HG02981 (cell line): Measurements from ENCODE around the gene AQR.

ENCODE experiments used
- ATAC-seq: cut with Tn5 transposase; IDR thresholded peaks from one replicate; pipeline ENCODE4 v1.9.1; 2021; ENCODE audit warnings: mild to moderate bottlenecking, moderate library complexity; ENCODE audit not compliant: unreplicated experiment

Gene AQR

DNA sequence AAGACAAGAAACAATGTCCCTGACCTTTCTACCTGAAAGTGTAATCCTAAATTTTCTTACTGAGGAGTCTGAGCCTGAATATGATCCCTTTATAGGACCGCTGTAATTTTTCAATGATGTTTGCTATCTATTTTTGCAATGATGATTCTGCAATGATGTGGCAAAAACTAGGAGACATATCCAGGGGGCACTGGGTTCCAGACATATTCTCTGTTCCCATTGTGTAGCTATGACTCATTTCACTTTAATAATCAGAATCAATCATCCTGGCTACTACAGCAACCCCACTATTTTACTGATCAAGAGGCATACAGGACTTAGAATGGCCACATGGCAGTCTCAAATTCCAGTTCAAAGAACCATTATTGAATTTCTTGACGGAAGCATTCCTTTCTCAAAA is 85.9 kb downstream of the AQR start:
- no peak for ATAC-seq

DNA sequence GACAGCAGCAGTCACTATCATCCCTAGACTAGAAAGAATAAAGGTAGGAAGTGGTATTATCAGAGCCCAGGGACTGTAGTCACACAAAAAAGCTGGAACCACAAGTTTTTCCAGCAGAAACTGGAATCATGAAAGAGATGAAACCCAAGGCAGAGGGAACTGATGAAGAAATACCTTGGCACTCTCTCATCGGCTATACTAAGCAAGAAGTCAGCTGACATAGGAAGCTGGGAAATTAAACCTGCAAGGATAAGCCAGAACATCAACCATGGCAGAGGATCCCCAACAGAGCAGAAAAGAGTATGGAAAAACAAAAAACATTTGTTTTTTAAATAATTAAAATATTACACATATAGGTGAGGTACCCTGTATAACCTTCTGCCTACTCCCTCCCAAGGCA is 86.5 kb downstream of the AQR start:
- ATAC-seq: no peak

DNA sequence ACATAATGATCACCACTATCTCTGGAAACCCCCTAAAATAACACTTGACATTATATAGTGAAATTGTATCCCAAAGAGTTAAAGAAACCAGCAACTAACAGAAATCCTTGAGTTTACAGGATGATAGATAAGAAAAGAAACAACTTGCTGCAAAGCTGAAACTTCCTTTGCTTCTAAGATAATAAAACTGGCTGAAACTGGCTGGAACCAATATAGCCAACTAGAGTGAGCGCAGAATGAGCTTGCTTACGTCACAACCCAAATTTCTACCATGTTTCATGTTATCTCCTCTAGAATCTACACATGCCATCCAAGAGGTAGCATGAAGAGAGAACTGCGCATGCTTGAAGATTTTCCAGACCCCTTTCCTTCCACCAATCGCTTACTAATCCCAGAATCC is 90.4 kb downstream of the AQR start:
- ATAC-seq: no peak

DNA sequence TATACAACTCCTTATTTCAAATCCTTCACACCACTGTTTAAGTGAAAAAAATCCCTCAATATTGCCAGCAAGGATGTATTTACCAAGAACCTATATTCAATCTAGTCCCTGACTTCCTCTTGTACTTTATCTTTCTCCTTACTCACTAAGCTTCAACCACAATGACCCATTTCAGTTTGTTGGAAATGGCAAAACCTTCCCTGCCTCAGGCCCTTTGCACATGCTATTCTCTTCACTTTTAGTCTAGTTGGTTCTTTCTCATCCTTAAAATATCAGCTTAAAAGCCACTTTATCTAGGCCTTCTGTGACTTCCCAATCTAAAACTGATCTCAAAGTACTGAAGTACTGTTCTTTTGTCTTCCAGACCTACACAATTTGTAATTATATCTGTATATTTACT is 92.9 kb downstream of the AQR start:
- no peak for ATAC-seq

DNA sequence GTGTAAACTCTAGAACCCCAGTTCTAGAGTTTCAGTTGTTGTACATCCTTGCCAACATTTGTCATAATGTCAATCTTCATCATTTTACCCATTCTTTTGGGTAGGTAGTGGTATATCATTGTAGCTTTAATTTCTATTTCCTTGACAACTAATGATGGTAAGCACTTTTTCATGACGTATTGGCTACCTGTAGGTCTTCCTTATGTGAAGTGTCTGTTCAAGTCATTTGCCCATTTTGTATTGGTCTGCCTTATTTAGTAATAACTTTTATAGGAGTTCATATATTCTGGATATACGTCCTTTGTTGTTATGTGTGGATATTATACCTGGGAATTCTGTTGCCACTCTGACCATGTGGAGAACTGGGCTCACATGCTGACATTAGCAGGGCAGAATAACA is 100.4 kb downstream of the AQR start:
- ATAC-seq: no peak

DNA sequence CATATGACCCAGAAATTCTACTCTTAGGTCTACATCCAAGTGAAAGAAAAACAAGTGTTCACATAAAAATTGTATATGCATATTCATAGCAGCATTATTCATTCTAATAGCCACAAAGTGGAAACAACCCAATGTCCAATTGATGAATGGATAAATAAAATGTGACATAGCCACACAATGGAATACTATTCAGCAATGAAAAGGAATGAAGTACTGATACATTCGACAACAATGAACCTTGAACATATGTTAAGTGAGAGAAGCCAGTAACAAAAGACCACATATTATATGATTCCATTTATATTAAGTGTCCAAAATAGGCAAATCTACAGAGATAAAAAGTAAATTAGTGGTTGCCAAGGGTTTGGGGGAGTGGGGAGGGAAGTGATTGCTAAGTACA is 104.0 kb downstream of the AQR start:
- no peak for ATAC-seq

DNA sequence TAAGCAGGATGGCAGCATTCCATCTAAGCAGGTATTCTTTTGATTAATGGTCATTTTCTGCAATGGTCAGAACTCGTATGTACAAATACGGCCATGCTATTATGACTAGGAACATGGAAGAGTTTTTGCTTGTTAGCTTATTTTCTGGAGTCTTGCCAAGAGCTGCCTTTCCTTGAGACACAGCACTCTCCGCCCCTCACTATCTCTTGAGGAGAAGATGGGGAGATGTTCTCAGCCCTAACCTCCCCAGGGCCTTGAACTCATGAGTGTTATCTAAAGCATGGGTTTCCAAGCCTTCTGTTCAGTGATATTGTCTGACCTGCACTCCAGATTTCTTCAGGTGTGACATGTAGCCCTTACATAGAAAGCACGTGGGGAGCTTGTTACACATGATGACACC is 108.3 kb downstream of the AQR start:
- no peak for ATAC-seq

DNA sequence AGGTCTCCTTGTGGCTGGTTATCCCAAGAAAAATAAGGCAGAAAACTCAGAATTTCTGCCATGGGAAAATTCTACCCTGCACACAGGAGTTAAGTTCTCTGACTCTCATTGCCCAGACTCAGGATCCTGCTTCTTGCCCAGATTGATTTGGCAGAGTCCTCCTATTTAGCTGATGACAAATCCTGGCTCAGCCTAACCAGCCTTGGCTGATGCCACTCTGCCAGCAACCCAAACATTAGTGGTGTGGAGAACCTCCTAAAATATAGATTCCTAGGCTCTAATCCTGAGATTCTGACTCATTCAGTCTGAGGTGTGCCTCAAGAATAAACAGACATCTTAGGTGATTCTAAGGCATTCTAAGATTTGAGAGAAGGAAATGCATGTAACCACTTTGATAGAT is 113.6 kb downstream of the AQR start:
- ATAC-seq: no peak

DNA sequence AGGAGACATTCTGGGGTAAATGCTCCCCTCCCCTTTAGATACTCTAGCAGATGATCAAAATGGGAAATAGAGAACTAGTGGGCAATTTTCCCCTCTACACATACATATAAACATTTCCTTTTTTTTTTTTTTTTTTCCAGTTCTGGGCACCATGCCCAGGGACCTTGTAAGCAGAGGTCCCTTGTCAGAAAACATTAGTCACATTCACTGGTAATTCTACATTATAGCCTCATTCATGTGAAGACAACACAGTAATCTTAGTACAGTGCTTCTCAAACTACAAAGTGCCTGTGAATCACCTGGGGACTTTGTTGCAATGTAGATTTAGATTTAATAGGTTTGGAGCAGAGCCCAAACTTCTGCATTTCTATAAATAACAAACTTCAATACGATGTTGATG is 114.1 kb downstream of the AQR start:
- no peak for ATAC-seq

DNA sequence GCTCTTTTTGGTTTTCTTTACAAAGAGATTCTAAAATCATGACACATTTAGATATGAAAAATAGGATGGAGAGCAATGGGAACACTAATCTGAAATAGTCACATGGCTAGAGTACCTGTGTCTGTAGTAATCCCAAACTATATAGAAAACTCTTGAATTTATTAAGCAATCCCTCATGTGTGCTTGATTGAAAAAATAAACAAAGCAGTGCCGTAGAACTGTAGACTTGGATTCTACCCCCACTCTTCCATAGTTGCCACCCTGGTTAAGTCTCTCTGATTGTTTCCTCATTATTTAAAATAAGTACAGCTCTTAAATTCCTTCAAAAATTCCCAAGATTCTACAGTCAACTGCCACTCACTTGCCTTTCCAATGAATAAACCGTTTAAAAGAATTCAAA is 115.3 kb downstream of the AQR start:
- no peak for ATAC-seq

DNA sequence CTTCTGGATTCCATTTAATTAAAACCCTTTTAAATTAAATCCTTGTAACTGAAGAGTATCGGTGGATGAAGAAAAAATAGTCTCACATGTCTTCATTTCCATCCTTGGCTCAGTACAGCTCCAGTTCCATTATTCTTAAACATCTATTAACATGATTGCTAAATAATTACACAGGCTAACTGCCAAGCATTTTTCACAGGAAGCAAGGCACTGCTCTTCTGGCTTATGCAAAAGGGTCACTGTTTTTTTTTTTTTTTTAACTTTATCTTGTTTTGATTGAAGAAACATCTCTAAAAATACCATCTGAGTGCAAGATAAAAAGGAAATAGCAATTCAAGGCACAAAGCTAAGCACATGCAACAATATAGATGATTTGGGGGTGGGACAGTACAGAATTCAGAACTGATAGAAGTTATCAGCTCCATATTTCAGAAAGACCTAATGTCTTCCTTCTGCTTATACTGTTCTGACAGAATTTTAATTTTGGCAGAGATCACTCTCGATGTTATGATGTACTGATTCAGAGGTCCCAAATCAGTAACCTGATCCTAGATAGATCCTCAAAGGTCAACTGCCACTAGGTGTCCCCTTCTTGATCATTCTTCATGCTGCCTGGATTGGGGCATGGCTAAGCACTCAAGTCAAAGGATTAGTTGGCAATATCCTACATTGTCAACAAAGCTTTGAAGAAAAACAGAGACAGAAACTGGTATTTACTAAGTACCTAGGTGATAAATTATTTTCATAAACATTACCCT is 116.4 kb downstream of the AQR start:
- ATAC-seq: no peak

DNA sequence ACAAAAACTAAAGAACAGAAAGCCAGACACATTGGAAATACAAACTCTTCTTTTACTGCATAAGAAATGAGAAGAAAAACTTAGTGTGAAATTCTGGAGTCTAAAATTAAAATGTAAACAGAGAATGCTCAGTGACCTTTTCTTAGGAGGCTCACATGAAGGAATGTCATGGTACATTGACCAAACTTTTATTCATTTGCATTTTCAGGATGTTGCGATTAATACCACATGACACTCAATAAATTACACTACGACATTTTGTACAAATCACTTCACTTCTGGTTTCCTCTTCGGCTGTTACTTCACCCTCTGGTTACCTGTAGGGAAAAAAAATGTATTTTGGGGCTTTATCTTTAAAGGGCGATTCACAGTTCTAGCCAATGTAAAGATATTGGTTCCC is 117.8 kb downstream of the AQR start:
- no peak for ATAC-seq

DNA sequence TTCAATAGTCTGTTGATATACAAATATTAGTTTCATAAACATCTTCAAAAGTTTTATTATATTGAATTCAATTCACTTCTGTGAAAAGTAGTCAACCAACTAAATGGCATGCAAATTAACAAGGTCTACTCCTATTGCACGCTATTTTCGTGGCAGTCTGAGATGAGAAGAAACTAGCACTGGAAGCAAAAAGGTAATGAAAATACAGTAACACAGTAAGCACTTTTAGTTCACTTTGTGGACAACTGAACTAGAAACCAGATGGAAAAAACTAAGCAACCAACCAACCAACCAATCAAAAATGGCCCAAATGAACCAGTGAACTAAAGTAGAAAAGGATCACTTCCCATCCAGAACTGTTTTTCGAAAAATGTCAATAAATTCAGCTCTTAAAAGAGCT is 118.5 kb downstream of the AQR start:
- no peak for ATAC-seq

DNA sequence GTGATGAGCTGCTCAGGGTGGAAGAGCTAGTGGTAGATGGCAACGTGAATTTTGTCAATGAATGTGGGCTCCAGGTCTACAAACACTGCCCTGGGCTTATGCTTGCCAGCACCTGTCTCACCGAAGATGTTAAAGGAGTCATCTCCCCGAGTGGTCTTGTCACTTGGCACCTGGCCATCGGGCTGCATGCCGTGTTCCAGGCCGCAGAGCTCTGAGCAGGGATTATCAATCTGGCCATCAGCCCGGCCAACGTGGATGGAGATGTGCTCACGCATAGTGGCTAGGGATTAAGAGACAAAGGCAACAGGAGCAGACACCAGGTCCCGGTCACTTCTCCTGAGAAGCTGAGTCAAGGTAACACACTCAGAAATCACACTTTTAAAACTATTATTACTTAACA is 119.4 kb downstream of the AQR start:
- ATAC-seq: no peak

DNA sequence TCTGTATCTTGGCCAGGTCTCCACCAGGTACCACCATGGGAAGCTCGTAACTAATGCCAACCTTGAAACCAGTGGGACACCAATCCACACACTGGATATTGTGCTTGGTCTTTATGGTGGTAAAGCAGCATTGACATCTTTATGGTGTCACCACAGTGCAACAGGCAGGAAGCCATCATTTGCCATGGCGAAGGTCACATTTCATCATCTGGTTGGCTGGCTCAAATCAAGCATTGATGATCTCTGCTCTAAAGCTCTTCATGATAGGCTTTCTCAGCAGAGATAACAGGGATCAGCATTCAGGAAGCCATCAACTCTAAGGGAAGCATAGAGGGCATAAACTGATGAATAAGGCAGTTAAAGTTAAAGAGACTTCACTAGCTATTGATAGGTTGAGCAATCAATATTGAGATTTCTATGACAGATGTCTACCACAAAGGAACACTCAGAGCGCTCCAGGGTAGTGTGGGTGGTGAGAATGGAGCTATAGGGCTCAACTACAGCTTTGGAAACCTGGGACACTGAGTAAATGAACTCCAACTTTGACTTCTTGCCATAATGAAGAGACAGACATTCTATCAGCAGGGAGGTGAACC is 120.1 kb downstream of the AQR start:
- no peak for ATAC-seq

DNA sequence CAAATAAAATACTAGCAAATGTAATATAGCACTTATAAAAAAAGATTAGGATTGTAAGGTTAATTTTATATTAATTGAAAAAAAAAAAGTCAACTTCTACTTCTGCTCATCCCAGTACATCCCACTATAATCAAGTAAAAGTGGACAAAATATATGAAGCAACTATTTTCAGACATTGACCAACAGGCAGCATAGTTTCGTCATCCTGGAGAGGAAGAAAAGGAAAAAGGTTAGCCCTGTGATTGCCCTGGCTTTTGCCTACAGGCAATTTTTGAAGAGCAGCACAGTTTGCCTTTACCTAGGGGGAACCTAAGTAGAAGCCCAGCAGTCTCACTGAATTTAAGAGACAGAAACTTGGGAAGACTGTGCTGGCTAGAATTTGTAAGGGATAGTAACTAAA is 121.9 kb downstream of the AQR start:
- ATAC-seq: no peak

DNA sequence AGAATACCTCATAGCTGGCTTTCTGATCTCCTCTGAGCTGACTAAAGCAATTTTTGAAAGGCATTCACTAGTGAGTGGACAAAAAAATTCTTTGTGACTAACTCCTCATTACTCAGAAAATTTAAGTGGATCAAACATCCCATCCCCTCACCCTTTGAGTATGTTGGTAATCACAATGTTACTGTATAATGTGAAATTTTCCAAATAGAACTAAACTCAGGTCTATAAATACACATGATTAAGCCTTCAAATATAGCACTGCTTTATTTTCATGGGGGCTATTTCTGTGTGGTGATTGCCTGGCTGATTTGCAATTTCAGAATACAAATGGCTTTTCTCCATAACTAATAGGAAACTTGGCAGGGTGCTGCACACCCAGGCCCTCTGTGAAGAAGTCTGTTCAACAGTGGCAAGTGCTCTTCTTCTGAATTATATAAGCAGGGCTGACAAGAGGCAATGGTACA is 128.2 kb downstream of the AQR start:
- no peak for ATAC-seq

DNA sequence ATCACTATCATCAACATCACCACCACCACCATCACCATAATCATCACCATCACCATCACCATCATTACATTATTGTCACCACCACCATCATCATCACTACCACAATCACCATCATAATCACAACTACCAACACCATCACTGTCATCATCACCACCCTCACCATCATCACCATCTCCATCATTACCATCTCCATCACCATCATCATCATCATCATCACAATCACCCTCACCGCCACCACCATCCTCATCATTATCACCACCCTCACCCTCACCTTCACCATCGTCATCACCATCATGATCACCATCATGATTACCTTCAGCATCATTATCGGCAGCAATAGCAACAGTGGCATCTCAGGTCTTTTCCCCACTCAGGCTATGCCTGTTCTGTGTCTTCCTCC is 131.3 kb downstream of the AQR start:
- ATAC-seq: no peak

DNA sequence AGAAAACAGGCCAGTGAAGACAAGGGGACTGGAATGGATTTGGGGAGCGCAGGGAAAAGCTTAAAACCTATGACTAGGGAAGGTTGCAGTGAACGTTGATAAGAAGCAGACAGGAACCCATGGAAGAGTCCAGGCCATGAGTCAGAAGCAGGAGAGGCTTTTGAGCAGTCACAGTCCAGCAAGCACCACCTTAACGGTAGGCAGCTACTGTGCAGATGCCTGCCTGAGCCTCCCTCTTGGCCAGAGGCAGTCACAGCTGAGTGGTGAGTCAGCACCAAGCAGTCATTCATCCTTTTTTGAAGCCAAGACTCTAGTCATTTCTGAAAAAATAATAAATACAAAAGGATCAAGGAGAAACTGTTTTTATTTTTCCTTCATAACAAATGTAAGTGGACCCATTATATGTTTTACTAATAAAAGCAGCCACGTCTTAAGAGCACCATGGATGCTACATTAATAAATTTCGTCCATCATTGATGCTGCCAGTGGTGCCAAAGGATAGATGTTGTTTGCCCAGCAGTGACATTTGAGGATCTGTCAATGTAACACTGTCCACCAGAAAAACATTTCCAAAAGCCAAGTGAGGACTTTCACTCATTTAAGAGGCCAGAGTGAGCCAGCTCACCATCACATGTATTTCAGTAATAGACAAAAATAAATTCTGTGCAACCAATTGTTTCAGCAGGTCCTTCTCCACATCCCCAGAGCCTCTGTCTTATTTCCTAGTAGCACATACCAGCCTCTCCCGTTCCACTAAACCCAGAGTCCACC is 132.1 kb downstream of the AQR start:
- ATAC-seq: no peak

DNA sequence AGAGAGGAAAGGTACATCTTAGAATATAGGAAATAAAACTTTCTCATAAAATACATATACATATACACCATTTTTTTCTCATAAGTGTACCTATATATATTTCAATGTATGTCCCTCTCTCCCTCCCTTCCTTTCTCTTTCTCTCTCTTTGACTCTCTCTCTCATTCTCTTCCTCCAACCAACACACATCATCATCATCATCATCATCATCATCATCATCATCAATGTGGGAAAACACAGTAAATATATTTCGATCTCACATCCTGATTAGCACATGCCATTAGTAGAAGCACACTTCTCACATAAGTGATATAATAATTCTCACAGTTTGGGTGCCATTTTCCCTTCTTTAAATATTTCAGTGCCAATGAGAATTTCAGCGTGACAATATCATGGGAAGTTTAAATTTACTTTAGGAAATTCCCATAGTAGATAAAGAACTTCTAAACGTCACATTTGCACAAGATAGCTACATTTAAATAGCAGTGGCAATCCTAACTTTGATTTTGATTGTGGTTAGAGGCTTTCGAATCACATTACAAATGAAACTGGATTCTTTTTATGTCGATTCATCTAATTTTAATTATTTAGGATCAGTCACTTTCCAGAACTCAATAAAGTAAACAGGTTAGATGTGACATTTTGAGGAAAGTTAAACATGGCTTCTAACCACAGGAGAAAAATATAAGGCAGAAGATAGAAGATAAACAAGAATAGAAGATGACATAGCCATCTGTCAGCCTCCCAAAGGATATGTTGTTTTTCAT is 141.2 kb downstream of the AQR start:
- ATAC-seq: no peak

DNA sequence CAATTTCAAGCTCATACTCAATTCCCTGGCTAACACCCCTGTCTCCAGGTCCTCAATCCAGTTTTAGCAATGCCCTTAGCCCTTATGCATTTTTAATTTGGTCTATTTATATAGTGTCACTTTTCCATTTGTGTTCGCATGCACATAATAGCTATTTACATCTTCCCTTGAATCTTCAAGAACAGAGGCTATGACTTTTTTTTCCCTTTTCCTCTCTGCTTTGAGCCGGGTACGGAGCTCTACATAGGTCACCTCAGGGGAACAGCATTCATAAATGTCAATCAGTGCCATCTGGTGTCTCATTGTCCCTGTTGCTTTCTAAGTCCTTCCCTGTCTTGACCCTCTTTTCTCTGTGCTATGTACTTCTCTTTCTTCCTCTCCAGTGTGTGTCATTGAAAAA is 147.7 kb downstream of the AQR start:
- ATAC-seq: no peak
